B cell (primary cell): Measurements from ENCODE around the gene GRIP2.

Experiments used
- CTCF ChIP-seq: fragments of 200-600 bp; IDR thresholded peaks from one replicate; pipeline ENCODE4 v1.8.0; 2022; ENCODE audit warnings: antibody characterized with exemption, mild to moderate bottlenecking
- EZH2 ChIP-seq: IDR thresholded peaks from 2 replicates; pipeline ENCODE4 v1.6.1; 2012; ENCODE audit warnings: borderline replicate concordance, low read depth, mild to moderate bottlenecking, moderate library complexity, low read length; ENCODE audit not compliant: insufficient read depth, poor library complexity, severe bottlenecking

GRCh38 chr3:14446988-14447570, 93.1 kb downstream of the GRIP2 start:
- TF ChIP-seq CTCF (no peak), EZH2 (no peak)
